DMS 273 (cell line): ENCODE measurements around the gene ANKRD37.

ENCODE experiments used
- DNase-seq: peaks from one replicate; lab custom pipeline; 2025; ENCODE audit not compliant: unreplicated experiment; lab: John Stamatoyannopoulos, UW

ANKRD37 gene

DNA sequence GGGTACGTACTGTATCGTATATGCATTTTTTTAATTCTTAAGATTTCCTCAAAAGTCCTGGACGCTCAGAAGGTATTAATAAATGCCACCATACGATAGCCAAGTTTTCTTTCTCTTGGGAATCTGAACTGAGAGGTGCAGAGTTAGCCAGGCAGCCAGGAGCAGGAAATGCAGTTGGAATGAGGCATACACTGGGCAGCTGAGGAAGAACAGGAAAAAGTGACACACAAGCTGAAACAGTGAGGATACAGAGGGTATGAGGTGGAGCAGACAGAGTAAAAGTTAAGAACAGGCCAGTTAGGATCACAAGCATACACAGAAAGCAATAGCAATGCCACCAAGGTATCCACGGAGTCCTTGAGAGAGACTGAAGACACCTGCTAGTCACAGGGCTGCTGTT, 15.8 kb downstream of the ANKRD37 start:
- no peak for DNase-seq

DNA sequence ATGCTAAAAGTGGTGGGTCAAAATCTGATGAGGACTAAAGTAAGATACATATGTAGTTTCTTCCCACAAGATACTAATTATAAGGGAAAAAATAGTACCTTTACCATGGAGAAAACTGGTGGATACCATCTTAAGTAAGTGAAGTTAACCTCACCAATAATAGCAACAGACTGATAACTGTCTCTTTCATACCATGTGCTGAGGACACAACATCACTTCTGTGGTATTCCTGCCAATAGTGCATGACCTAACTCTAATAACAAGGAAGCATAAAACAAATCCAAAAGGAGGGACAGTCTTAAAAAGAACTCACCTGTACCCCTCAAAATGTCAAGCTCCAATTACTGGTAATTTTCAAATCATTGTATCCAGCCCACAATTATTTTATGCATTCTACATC, 20.3 kb downstream of the ANKRD37 start:
- no peak for DNase-seq

DNA sequence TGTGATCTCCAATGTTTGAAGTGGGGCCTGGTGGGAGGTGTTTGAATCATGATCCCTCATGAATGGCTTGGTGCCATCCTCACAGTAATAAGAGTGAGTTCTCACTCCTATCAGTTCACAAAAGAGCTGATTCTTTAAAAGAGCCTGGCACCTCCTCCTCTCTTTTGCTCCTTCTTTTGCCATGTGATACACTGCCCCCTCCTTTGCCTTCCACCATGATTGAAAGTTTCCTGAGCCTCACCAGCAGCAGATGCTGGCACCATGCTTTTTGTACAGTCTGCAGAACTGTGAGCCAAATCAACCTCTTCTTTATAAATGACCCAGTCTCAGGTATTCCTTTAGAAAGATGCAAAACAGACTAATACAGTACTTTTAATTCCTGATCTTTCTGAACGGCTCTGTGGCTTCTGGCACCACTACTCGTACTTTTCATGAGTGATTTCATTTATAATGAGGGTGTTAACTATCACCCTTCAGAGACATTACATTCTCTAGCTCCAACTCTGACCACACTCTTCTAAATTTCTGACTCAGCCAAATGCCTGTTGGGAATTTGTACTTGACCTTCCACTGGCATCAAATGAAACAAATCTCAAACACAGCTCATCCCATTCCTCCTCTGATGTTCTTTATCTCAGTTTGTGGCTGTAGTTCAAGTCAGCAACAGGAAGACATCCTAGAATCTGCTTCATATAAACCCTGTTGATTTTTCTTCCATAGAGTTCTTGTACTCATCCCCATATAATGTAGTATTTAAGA, 24.9 kb downstream of the ANKRD37 start:
- DNase-seq = no peak

DNA sequence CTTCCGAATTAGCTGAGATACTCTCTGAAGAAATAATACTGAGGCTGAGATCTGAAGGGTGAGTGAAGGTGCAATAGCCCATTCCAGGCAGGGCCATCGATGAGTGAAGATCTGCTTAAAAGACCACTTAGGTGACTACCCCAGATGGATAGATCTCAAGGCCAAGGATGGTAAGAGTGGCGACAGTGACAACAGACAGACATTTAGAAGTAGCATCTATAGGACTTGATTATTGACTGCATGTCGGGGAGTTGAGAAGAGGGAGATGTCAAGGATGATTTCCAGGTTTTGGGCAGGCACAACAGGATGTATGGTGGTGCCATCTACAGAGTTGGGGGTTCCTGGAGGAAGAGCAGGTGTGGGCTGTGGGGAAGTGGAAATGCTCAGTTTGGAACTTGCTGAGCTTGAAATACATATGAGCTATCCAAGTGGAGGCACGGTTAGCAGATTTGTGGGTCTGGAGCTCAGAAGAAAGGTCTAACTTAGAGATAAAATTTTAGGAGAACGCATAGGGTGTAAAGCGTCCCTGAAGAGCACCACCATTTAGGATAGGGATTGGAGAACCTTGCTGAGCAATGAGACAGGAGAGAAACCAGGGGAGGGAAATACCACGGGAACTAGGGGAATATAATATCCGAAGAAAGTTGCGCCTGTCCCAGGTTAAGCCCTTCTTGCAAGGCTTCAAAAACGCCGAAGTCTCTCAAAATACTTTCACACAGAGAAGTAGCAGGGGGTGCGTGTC, 28.4 kb downstream of the ANKRD37 start:
- DNase-seq = peak; percentile 35

DNA sequence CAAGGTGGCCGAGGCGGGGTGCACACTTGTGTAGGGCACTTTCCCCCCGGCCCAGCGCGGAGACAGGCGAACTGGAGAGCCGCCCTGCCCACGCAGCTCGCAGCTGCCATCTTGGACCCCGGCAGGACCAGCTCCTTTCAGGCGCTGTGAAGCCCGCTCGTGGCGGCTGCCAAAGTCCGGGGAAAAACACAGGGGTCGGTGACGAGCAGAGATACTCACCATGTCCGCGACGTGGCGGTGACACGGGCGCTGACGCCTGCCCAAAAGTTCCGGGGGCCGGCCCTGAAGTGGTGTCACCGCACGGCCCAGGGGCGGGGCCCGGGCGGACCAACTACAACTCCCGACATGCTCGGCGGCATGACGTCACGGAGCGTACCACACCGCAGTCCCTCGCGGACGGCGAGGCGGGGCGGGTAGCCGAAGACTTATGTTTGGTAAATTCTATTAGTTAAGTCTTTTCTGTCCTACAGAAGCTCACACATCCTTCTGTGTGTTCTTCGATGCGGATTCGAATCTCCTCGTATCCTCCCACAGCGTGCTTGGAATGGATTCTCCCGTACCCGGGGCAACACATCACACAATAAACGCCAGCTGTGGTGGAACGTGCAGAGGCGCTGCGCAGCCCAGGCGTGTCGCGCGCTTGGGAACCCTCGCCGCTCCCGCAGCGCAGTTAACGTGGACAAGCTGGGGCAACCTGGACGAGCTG, 29.2 kb downstream of the ANKRD37 start, which contains the start of gene UFSP2:
UFSP2 (minus strand) TSS at position 318 of the 706 bp plus-strand sequence; CDS start at position 222, 96 bp downstream.
- peak; percentile 92 for DNase-seq

DNA sequence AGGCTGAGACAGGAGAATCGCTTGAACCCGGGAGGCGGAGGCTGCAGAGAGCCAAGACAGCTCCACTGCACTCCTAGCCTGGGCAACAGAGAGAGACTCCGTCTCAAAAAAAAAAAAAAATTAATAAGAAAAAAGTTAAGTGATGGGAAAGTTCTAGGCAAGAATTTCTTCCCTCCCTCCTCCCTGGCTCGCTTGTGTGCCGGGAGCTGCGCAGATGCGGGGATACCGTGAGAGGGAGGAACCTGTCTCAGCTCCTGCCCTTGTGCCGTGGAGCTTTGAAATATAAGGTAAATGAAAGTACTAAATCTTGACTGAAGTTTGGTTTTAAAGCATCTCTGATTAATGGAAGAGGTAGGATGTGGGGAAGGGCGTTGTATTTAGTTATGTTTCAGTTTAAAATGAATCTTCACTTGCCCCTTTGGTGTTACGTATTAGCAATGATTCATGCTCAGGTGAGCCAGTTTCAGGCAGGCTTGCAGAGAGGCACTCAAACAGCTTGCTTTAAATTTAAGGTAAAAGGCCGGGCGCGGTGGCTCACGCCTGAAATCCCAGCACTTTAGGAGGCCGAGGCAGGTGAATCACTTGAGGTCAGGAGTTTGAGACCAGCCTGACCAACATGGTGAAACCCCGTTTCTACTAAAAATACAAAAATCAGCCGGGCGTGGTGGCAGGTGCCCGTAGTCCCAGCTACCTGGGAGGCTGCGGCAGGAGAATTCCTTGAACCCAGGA, 30.5 kb downstream of the ANKRD37 start:
- no peak for DNase-seq

DNA sequence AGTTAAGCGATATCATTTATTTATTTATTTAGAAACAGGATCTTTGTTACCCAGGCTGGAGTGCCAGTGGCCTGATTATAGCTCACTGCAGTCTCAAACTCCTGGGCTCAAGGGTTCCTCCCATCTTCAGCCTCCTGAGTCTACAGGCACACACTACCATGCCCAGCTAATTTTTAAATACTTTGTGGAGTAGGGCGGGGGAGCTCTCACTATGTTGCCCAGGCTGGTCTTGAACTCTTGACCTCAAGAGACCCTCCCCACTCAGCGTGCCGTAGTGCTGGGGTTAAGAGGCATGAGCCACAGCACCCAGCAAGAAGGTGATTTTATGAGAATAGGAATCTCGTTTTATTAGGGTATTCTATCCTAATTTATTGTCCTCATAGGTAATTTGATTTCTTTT, 33.0 kb downstream of the ANKRD37 start:
- DNase-seq = no peak

DNA sequence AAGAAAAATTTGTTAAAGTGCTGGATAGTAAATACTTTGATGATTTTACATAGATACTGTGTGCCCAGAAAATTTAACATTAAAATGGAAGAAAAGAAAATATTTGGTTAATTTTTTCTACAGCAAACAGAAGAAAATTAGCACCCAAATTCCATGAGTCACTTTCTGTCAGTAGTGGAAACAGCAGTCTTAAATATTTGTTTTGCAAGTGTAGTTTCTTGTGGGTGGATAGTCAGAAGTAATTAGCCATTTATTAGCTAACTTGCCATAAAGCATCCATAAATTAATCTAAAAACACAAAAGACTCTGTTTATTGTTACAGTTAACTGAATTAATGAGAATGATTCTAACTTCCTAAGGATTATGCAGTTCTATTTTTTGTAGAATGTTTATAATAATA, 38.8 kb downstream of the ANKRD37 start:
- DNase-seq = no peak

DNA sequence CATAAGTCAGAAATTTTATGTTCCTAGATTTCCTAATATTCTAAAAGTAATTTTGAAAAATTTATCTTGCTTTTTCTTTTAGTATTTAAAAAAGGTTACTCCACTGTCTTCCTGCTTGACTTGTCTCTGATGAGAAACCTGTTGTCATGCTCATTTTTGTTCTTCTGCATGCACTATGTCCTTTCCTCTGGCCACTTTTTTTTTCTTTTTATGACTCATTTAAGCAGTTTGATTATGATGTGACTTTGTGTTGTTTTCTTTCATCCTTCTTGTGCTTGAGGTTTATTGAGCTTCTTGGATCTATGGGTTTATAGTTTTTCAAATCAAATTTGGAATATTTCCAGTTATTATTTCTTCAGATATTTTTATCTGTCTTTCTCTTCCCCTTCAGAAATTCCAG, 41.2 kb downstream of the ANKRD37 start:
- no peak for DNase-seq

DNA sequence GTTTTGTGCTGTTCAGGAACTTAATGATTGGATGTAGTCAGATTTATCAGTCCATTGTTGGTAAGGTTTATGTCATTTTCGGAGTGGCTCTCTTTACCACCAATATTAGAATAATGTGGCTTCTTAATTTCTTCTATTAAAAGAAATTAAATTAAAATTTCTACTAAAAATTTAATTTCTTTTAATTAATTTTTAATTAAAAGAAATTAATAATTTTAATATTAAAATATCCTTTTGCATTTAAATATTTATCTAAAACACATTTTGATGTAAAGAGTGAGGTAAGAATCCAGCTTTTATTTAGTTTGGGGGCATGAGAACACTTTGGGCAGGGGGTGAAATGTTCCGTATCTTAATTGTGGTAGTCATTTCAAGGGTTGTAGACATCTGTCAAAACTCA, 44.8 kb downstream of the ANKRD37 start:
- no peak for DNase-seq

DNA sequence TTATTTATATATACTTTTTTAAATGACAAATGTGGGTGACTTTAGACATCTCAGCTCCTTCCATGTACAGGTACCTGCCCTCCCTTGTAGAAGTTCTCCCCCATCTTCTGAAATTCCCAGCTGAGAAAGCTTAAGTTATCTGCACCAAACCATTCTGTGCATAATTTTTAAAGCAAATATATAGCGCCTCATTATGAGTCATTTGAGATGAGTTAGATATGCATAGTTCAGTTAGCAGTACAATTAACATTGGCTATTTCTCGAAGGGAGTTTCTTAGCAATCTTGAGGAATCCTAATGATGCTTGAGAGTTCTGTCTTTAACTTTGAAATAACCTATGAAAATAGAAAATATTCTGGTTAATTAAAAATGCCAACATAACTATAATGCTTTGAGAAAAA, 48.6 kb downstream of the ANKRD37 start:
- DNase-seq = no peak
